Activated T-helper 2 cell treated with anti-CD3 and anti-CD28 coated beads, Interferon-gamma antibody, Interleukin-2, Interleukin-4, amounts not matched to agents 10 μg/mL and 5 μg/mL and 100 μg/mL, durations not matched to agents 14 hours and 24 hours and 36 hours (primary cell): ENCODE measurements around the gene LRIF1. TPM values are rescaled to one million over a fixed set of nuclear protein-coding genes. Genes with fewer than 3 reads are reported as not detected.
"Not testable (repeated sequence)": the region's sequence is repeated elsewhere in the genome, so short reads cannot be mapped to it uniquely, and the experiment has no call there.

Experiments
- DNase-seq: peaks from one replicate; pipeline ENCODE4 v3.0.0; 2021; ENCODE audit warnings: low spot score
- H3K27ac Mint-ChIP-seq: one replicate; pipeline ENCODE4 v1.8.0; 2021; ENCODE audit warnings: mixed read lengths
- H3K27me3 Mint-ChIP-seq: one replicate; pipeline ENCODE4 v1.8.0; 2021; ENCODE audit warnings: low read depth, mixed read lengths
- H3K36me3 Mint-ChIP-seq: one replicate; pipeline ENCODE4 v1.8.0; 2021; ENCODE audit warnings: low read depth, mixed read lengths
- H3K4me1 Mint-ChIP-seq: one replicate; pipeline ENCODE4 v1.8.0; 2021; ENCODE audit warnings: low read depth, mixed read lengths
- H3K4me3 Mint-ChIP-seq: one replicate; pipeline ENCODE4 v1.8.0; 2021; ENCODE audit warnings: low read depth, mild to moderate bottlenecking, moderate library complexity, mixed read lengths
- H3K9me3 Mint-ChIP-seq: one replicate; pipeline ENCODE4 v1.8.0; 2021; ENCODE audit warnings: mixed read lengths
- intact Hi-C: fragments of 100-400 bp; cut with micrococcal nuclease; formaldehyde crosslinking; loops from one replicate; pipeline ENCODE4 v1.15.1; 2023
- total RNA-seq: library from RNA; stranded (reverse); gene quantifications from 2 replicates; pipeline ENCODE4 v1.2.3, GENCODE V29; 2022

LRIF1 gene
- total RNA-seq, 1 donor from 2014 or later = 15.2 TPM

DNA sequence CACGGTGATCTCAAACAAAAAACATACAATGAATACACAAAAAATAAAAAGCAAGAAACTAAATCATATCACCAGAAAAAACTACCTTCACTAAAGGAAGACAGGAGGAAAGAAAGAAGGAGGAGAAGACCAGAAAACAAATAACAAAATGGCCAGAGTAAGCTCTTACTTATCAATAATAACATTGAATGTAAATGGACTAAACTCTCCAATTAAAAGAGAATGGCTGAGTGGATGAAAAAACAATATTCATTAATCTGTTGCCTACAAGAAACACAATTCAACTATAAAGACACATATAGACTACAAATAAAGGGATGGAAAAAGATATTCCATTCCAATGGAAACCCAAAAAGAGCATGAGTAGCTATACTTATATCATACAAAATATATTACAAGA lies 27.2 kb downstream of the LRIF1 start:
- Mint-ChIP-seq H3K4me3 (no peak overlapping the region), H3K36me3 (peaks cover 13% of the 10 kb centered on the region), H3K27ac (no peak overlapping the region), H3K9me3 (peaks cover 44% of the 10 kb centered on the region), H3K27me3 (peaks cover 4% of the 10 kb centered on the region), H3K4me1 (no peaks in the 10 kb centered on the region)
- intact Hi-C loops = no loop called here
- no peak for DNase-seq

DNA sequence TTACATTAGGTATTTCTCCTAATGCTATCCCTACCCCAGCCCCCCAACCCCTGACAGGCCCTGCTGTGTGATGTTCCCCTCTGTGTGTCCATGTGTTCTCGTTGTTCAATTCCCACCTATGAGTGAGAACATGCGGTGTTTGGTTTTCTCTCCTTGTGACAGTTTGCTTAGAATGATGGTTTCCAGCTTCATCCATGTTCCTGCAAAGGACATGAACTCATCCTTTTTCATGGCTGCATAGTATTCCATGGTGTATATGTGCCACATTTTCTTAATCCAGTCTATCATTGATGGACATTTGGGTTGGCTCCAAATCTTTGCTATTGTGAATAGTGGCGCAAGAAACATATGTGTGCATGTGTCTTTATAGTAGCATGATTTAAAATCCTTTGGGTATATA lies 32.6 kb downstream of the LRIF1 start:
- DNase-seq, H3K4me1 Mint-ChIP-seq, H3K4me3 Mint-ChIP-seq, intact Hi-C loops, H3K27me3 Mint-ChIP-seq, H3K27ac Mint-ChIP-seq: not testable (repeated sequence)
- peaks cover 26% of the 10 kb centered on the region for H3K36me3 Mint-ChIP-seq
- H3K9me3 Mint-ChIP-seq = peaks cover 46% of the 10 kb centered on the region

DNA sequence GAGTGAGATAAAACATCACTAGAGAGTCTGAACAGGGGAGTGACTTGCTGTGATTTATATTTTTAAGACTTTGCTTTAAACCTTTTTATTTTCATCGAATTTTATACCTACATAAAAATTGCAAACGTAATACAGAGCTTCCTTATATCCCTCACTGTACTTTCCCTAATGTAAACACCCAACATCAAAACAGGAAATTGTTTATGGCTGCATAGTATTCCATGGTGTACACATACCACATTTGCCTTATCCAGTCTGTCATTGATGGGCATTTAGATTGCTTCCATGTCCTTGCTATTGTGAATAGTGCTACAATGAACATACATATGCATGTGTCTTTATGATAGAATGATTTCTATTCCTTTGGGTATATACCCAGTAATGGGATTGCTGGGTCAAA lies 34.8 kb downstream of the LRIF1 start:
- intact Hi-C loops = no loop called here

DNA sequence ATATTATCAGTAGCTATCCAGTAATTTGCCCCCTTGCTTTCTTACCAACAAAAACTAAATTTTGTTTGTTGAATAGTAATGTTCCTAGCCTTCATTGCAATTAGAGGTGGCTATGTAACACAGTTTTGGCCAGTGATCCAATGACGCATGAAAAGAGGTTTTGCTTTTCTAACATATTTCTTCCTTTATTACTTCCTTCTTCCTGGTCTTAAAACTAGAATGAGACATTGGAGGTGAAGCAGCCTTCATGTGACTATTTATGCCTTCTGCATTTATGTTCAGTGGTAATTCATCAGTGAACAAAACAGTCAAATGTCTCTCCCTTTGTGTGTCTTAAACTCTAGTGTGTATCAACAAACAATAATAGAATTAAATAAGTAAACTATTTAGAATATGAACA lies 35.5 kb downstream of the LRIF1 start:
- intact Hi-C loops = no loop called here
- DNase-seq = no peak
- Mint-ChIP-seq H3K27me3 (no peaks in the 10 kb centered on the region), H3K4me3 (no peak overlapping the region), H3K4me1 (peaks cover 4% of the 10 kb centered on the region), H3K36me3 (peaks cover 18% of the 10 kb centered on the region), H3K27ac (no peak overlapping the region), H3K9me3 (peaks cover 40% of the 10 kb centered on the region)

More for the DNA sequence above, 34.8 kb downstream of the LRIF1 start:
- no peak overlapping the region for H3K27ac Mint-ChIP-seq
- peaks cover 4% of the 10 kb centered on the region for H3K4me1 Mint-ChIP-seq
- no peak for DNase-seq
- H3K9me3 Mint-ChIP-seq = peaks cover 40% of the 10 kb centered on the region
- H3K36me3 Mint-ChIP-seq = peaks cover 18% of the 10 kb centered on the region
- H3K4me3 Mint-ChIP-seq = no peak overlapping the region
- H3K27me3 Mint-ChIP-seq = no peaks in the 10 kb centered on the region

DNA sequence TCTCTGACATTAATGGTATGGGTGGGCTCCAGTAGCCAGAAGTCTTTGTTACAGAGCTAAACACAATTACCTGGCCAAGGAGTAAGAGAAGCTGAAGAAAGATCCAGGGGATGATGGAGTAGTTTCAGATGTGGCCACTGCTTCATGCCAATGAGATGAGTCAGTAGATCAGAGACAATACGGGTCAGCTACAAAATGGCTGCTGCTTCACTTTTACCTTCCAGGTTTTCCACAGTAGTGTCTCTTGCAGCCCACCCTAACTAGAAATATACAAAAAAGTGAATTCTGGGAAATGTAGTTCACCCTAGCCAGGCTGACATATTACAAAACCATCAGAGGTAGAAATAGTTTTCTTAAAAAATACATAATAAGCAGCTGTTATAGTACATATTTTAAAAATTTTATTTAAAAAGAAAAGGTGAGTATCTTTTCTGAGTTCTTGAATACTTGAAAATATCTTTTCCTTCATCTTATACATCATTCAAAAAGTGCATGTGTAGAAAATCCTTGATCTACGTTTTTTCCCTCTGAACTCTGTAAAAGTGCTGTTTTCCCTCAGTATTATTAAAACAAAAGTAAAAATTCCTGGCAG lies 36.1 kb downstream of the LRIF1 start:
- Mint-ChIP-seq H3K9me3 (peaks cover 40% of the 10 kb centered on the region), H3K27me3 (no peaks in the 10 kb centered on the region), H3K4me1 (peaks cover 4% of the 10 kb centered on the region), H3K36me3 (peaks cover 18% of the 10 kb centered on the region), H3K27ac (no peak overlapping the region), H3K4me3 (no peak overlapping the region)
- no peak for DNase-seq
- intact Hi-C loops = no loop called here

DNA sequence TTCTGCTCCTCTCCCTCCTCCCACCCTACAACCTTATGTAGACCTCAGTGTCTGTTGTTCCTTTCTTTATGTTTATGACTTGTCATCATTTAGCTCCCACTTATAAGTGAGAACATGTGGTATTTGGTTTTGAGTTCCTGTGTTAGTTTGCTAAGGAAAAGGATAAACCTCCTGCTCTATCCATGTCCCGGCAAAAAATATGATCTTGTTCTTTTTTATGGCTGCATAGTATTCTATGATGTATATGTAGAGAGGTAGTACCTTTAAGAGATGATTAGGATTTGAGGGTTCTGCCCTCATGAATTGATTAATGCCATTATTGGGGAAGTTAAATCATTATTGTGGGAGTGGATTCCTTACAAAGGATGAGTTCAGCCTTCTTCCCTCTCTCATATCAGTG lies 41.8 kb downstream of the LRIF1 start:
- Mint-ChIP-seq H3K27me3 (no peaks in the 10 kb centered on the region), H3K4me3 (no peak overlapping the region), H3K27ac (no peak overlapping the region), H3K36me3 (peaks cover 7% of the 10 kb centered on the region), H3K4me1 (peaks cover 5% of the 10 kb centered on the region), H3K9me3 (peaks cover 17% of the 10 kb centered on the region)
- no peak for DNase-seq
- intact Hi-C loops = no loop called here

DNA sequence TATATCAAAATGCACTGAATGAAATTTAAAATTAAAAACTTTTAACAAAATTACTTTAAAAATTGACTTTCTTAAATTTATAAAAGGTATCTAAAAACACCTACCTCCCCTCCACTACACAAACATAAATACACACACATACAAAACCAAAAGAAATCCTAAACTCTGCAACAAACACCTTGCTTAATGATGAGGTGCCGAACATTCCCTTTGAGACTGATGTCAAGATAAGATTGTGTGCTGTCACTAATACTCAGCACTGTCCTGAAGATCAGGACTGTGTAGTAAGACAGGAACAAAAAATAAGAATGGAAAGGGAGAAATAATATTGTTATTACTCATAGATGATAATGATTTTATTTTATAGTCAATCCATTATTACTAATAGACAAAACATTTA lies 45.7 kb downstream of the LRIF1 start:
- DNase-seq = no peak
- peaks cover 11% of the 10 kb centered on the region for H3K36me3 Mint-ChIP-seq
- H3K27ac Mint-ChIP-seq = no peak overlapping the region
- no peaks in the 10 kb centered on the region for H3K27me3 Mint-ChIP-seq
- H3K4me3 Mint-ChIP-seq = no peak overlapping the region
- intact Hi-C loops = loop anchor here (5.0 kb wide), 1 partner anchor 44 kb away; the partner anchor contains the start of gene LRIF1
- peaks cover 22% of the 10 kb centered on the region for H3K9me3 Mint-ChIP-seq
- peaks cover 19% of the 10 kb centered on the region for H3K4me1 Mint-ChIP-seq

DNA sequence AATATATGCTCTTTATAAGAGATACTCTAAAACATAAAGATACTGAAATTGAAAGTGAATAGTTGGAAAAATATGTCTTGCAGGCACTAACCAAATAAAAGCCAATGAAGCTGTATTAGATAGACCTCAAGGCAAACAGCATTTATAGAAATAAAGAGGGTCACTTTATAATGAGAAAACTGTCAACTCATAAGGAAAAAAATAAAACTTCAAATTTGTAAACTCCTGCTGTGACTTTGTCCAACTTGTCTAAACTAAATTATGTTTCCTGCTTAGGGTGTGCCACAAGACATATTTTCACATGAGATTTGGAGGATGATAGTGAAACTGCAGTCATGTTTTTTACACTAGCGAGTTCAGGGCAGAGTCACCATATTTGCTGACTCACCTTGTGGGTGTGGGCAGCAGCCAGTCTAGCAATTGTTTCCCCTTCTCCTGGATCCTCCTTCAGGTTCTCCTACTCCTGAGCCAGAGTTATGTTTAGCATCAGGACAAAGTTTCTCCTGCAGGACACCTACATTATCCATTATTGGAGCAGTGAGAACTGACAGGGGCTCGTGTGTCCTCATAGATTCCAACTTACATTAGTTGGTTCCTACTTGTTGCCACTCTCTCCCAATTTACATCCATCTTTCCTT lies 46.9 kb downstream of the LRIF1 start:
- Mint-ChIP-seq H3K4me1 (peaks cover 19% of the 10 kb centered on the region), H3K9me3 (peaks cover 26% of the 10 kb centered on the region), H3K27ac (peak overlapping the region; percentile 13), H3K27me3 (no peaks in the 10 kb centered on the region), H3K4me3 (peak overlapping the region; percentile 42), H3K36me3 (peaks cover 10% of the 10 kb centered on the region)
- intact Hi-C loops = loop anchor here (2.0 to 5.0 kb wide), 2 partner anchors 36 to 46 kb away; partner anchors contain the start of gene LRIF1
- DNase-seq = peak; percentile 40

DNA sequence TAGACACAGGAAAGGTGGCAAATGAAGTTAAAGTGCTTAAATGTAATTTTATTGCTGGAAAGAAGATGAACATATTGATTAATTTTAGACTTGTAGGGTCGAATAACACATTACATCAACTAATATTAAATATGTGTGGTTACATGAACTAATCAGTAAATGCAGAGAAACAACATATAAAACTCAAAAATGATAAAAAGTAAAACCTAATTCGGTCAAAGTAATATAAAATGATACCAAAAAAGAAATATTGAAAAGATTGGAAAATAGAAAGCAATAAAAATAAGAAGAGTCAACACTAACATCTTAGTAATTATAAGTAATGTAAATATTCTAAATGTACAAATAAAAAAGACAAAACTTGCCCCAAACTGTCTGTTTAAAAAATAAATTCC lies 47.5 kb downstream of the LRIF1 start:
- Mint-ChIP-seq H3K27ac (peak overlapping the region; percentile 13), H3K36me3 (peaks cover 12% of the 10 kb centered on the region), H3K9me3 (peaks cover 28% of the 10 kb centered on the region), H3K27me3 (no peaks in the 10 kb centered on the region), H3K4me1 (peaks cover 19% of the 10 kb centered on the region), H3K4me3 (peak overlapping the region; percentile 57)
- DNase-seq = no peak
- intact Hi-C loops = loop anchor here (2.0 to 5.0 kb wide), 2 partner anchors 35 to 46 kb away; partner anchors contain the start of gene LRIF1

DNA sequence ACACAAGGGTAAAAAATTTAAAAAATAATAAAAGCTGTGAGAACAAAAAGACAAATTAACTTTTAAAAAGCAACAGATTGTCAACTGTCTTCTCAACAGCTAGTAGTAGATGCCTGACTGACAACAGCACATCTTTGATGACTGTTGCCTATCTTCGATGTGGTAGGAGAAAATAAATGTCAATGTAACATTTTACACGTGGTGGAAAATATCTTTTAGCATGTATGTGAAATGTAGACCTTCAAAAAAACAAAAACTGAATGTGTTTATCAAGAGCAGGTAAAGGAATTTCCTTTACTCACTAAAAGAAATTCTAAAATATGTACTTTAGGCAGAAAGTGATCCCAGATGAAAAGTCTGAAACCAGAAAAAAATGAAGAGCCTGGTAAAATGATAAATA lies 47.9 kb downstream of the LRIF1 start:
- intact Hi-C loops = loop anchor here (2.0 to 5.0 kb wide), 2 partner anchors 35 to 46 kb away; partner anchors contain the start of gene LRIF1
- Mint-ChIP-seq H3K27me3 (no peaks in the 10 kb centered on the region), H3K27ac (no peak overlapping the region), H3K4me1 (peaks cover 19% of the 10 kb centered on the region), H3K36me3 (peaks cover 12% of the 10 kb centered on the region), H3K9me3 (peaks cover 32% of the 10 kb centered on the region), H3K4me3 (no peak overlapping the region)
- DNase-seq = no peak

DNA sequence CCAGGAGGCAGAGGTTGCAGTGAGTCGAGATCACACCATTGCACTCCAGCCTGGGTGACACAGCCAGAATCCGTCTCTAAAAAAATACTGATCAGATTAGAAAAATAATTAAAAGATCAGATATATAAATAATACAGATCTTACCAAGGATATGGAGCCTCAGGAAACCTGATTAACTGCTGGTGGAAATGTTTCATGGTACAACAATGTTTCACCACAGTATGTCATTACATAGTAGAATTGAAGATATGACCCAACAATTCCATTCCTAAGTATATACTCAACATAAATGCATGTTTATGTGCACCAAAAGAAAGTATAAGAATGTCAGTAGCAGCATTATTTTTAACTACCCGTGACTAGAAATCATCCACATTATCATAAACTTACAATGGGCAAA lies 49.0 kb downstream of the LRIF1 start:
- intact Hi-C loops = loop anchor here (5.0 kb wide), 1 partner anchor 48 kb away; the partner anchor contains the start of gene LRIF1
- peaks cover 19% of the 10 kb centered on the region for H3K4me1 Mint-ChIP-seq
- no peak for DNase-seq
- no peak overlapping the region for H3K4me3 Mint-ChIP-seq
- no peaks in the 10 kb centered on the region for H3K27me3 Mint-ChIP-seq
- H3K36me3 Mint-ChIP-seq = peaks cover 19% of the 10 kb centered on the region
- H3K9me3 Mint-ChIP-seq = peaks cover 42% of the 10 kb centered on the region
- no peak overlapping the region for H3K27ac Mint-ChIP-seq

DNA sequence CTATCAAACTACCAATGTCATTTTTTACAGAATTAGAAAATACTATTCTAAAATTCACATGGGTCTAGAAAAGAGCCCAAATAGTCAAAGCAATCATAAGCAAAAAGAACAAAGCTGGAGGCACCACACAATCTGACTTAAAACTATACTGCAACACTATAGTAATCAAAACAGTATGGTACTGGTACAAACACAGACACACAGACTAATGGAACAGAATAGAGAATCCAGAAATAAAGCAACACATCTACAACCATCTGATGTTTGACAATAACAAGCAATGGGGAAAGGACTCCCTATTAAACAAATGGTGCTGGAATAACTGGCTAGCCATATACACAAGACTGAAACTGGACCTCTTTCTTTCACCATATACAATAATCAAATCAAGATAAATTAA lies 50.9 kb downstream of the LRIF1 start:
- peaks cover 31% of the 10 kb centered on the region for H3K36me3 Mint-ChIP-seq
- peaks cover 59% of the 10 kb centered on the region for H3K9me3 Mint-ChIP-seq
- DNase-seq = no peak
- H3K4me1 Mint-ChIP-seq = peaks cover 19% of the 10 kb centered on the region
- no peak overlapping the region for H3K4me3 Mint-ChIP-seq
- H3K27me3 Mint-ChIP-seq = no peaks in the 10 kb centered on the region
- intact Hi-C loops = no loop called here
- no peak overlapping the region for H3K27ac Mint-ChIP-seq

DNA sequence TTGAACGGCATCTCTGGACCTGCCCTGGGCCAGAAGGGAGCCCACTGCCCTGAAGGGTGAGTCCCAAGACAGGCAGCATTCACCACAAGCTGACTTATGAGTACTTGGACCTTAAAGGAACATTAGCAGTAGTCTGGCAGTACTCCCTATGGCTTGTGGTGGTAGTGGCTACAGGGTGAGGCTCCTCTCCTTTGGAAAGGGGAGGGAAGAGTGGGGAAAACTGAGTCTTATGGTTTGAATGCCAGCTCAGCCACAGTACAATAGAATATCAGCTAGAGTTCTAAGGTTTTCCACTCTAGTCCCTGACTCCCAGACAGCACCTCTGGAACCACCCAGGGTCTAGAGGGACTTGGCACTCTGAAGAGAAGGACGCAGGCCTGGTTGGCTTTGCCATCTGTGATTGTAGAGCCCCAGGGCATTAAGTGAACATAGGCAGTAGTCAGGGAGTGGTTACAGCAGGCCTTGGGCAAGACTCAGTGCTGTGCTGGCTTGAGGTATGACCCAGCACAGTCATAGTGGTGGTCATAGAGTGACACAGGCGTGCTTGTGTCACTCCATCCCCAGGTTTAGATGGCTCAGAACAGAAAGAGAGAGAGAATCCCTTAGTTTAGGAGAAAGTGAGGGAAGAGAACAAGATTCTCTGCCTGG lies 59.7 kb downstream of the LRIF1 start:
- no peak overlapping the region for H3K4me3 Mint-ChIP-seq
- H3K27me3 Mint-ChIP-seq = no peaks in the 10 kb centered on the region
- no peak overlapping the region for H3K27ac Mint-ChIP-seq
- H3K36me3 Mint-ChIP-seq = peaks cover 76% of the 10 kb centered on the region
- H3K9me3 Mint-ChIP-seq = peaks cover 34% of the 10 kb centered on the region
- peaks cover 11% of the 10 kb centered on the region for H3K4me1 Mint-ChIP-seq
- DNase-seq = no peak
- intact Hi-C loops = no loop called here
